Upper lobe of right lung (tissue), 1 donor: ENCODE measurements around the gene IFNA21. TPM values are rescaled to one million over a fixed set of nuclear protein-coding genes. Genes with fewer than 3 reads are reported as not detected.
A peak's percentile ranks its signal among the peaks of the same experiment; 100 is the strongest.

Experiments
- ATAC-seq: fragments of 200-7000 bp; cut with Tn5 transposase; one replicate; pipeline ENCODE4 v1.9.1; 2020; ENCODE audit warnings: mild to moderate bottlenecking, moderate library complexity
- DNase-seq: peaks from one replicate; pipeline ENCODE4 v3.0.0-alpha.2; 2020
- H3K27ac ChIP-seq: fragments of 200-600 bp; one replicate; pipeline ENCODE4 v1.8.0; 2022
- H3K27me3 ChIP-seq: fragments of 200-600 bp; one replicate; pipeline ENCODE4 v1.8.0; 2022; ENCODE audit warnings: mild to moderate bottlenecking
- H3K36me3 ChIP-seq: fragments of 200-600 bp; one replicate; pipeline ENCODE4 v1.8.0; 2022
- H3K4me1 ChIP-seq: fragments of 200-600 bp; one replicate; pipeline ENCODE4 v1.8.0; 2022
- H3K4me3 ChIP-seq: fragments of 200-600 bp; one replicate; pipeline ENCODE4 v1.8.0; 2022; ENCODE audit warnings: mild to moderate bottlenecking
- H3K9me3 ChIP-seq: fragments of 200-600 bp; one replicate; pipeline ENCODE4 v1.8.0; 2022
- intact Hi-C: fragments of 100-400 bp; cut with DNase I; formaldehyde crosslinking; loops from one replicate; pipeline ENCODE4 v1.11.0; 2022
- total RNA-seq: library from RNA; stranded (reverse); fragmentation: NEBNext Ultra II Directional; extraction: Animal tissue kit (Norgen Biotek cat#: 25700); gene quantifications from one replicate; pipeline ENCODE4 v1.2.1, GENCODE V29; 2021
- TF ChIP-seq, protein P1 (sequence below): fragments of 200-600 bp; IDR thresholded peaks from one replicate; pipeline ENCODE4 v1.8.0; 2022; ENCODE audit warnings: antibody characterized with exemption
- donor health status: DM: no; HTN: yes; CAD: no; lungs with severe emphysema.

IFNA21 gene
- total RNA-seq, 1 donor from 2014 or later: not detected

- intact Hi-C loops: no loop called here
- H3K4me1 ChIP-seq: no peaks in the 10 kb centered on the region
- ATAC-seq (no peak), DNase-seq (no peak)
- TF ChIP-seq, protein P1, sequence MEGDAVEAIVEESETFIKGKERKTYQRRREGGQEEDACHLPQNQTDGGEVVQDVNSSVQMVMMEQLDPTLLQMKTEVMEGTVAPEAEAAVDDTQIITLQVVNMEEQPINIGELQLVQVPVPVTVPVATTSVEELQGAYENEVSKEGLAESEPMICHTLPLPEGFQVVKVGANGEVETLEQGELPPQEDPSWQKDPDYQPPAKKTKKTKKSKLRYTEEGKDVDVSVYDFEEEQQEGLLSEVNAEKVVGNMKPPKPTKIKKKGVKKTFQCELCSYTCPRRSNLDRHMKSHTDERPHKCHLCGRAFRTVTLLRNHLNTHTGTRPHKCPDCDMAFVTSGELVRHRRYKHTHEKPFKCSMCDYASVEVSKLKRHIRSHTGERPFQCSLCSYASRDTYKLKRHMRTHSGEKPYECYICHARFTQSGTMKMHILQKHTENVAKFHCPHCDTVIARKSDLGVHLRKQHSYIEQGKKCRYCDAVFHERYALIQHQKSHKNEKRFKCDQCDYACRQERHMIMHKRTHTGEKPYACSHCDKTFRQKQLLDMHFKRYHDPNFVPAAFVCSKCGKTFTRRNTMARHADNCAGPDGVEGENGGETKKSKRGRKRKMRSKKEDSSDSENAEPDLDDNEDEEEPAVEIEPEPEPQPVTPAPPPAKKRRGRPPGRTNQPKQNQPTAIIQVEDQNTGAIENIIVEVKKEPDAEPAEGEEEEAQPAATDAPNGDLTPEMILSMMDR: no peak
- no peak overlapping the region for H3K27ac ChIP-seq
- no peaks in the 10 kb centered on the region for H3K36me3 ChIP-seq
- H3K27me3 ChIP-seq: no peaks in the 10 kb centered on the region
- H3K4me3 ChIP-seq: no peak overlapping the region
- no peaks in the 10 kb centered on the region for H3K9me3 ChIP-seq
Measured at GRCh38 chr9:21171351-21171750, 4.9 kb upstream of the IFNA21 start.

- intact Hi-C loops: no loop called here
- Histone ChIP-seq H3K36me3 (no peaks in the 10 kb centered on the region), H3K27ac (no peak overlapping the region), H3K4me1 (no peaks in the 10 kb centered on the region), H3K4me3 (no peak overlapping the region), H3K27me3 (no peaks in the 10 kb centered on the region), H3K9me3 (no peaks in the 10 kb centered on the region)
- TF ChIP-seq, protein P1: no peak
- DNase-seq (no peak), ATAC-seq (no peak)
Measured at GRCh38 chr9:21165516-21165915, 944 bp downstream of the IFNA21 start.

DNA sequence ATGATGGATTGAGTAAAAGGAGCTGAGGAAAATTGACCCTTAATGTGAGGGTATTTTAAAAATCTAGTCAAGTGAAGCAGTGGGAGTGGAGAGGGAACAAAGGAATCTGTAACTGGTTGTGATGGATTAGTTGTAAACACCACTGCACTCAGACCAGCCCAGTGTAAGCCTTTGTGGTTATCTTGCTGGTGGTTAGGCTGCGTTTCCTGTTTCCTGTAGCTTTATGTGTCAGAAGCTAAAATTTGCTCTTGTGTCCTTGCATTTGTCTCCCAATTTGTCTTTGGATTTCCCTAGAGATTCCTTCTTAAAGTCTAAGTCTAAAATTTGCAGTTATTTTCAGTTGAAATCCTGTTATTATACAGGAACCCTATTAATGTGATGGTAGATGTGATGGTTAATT, 6.3 kb downstream of the IFNA21 start:
- DNase-seq (no peak), ATAC-seq (peak; percentile 35)
- Histone ChIP-seq H3K36me3 (no peaks in the 10 kb centered on the region), H3K4me3 (no peak overlapping the region), H3K27me3 (no peaks in the 10 kb centered on the region), H3K4me1 (no peaks in the 10 kb centered on the region), H3K9me3 (no peaks in the 10 kb centered on the region), H3K27ac (no peak overlapping the region)
- TF ChIP-seq, protein P1: no peak
- intact Hi-C loops: no loop called here

DNA sequence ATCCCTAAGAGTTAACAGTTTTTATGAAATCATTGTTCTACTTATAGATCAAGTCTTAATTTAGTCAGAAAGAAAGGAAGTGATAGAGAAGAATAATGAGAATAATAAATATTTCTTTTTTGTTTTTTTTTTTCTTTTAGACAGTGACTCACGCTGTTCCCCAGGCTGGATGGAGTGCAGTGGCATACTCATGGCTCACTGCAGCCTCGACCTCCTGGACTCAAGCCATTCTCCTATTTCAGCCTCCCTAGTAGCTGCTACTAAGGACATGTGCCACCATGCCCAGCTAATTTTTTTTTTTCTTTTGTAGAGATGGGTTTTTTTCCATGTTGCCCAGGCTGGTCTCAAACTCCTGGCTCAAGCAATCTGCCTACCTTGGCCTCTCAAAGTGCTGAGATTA, 11.0 kb downstream of the IFNA21 start:
- ATAC-seq (no peak), DNase-seq (no peak)
- no peak overlapping the region for H3K27ac ChIP-seq
- no peak overlapping the region for H3K4me3 ChIP-seq
- H3K9me3 ChIP-seq: no peaks in the 10 kb centered on the region
- H3K4me1 ChIP-seq: peaks cover 8% of the 10 kb centered on the region
- intact Hi-C loops: no loop called here
- TF ChIP-seq, protein P1: no peak
- no peaks in the 10 kb centered on the region for H3K27me3 ChIP-seq
- no peaks in the 10 kb centered on the region for H3K36me3 ChIP-seq

GRCh38 chr9:21154018-21154608, 12.3 kb downstream of the IFNA21 start:
- no peak for DNase-seq
- peak; percentile 66 for ATAC-seq
- Histone ChIP-seq H3K4me3 (no peak overlapping the region), H3K27ac (no peak overlapping the region), H3K9me3 (no peaks in the 10 kb centered on the region), H3K27me3 (no peaks in the 10 kb centered on the region), H3K36me3 (no peaks in the 10 kb centered on the region), H3K4me1 (peaks cover 8% of the 10 kb centered on the region)
- TF ChIP-seq, protein P1: peak; percentile 24
- intact Hi-C loops: no loop called here
